ENCODE results near the gene EXOG. TPM values are rescaled to one million over a fixed set of nuclear protein-coding genes. Genes with fewer than 3 reads are reported as not detected.

Gene EXOG
- total and polyA plus RNA-seq, 2 of the 13 experiments (the other 11 are each of a cell fraction or from before 2014, with no cell fraction given): 5.5 to 9.5 TPM

- TF ChIP-seq, protein P1, sequence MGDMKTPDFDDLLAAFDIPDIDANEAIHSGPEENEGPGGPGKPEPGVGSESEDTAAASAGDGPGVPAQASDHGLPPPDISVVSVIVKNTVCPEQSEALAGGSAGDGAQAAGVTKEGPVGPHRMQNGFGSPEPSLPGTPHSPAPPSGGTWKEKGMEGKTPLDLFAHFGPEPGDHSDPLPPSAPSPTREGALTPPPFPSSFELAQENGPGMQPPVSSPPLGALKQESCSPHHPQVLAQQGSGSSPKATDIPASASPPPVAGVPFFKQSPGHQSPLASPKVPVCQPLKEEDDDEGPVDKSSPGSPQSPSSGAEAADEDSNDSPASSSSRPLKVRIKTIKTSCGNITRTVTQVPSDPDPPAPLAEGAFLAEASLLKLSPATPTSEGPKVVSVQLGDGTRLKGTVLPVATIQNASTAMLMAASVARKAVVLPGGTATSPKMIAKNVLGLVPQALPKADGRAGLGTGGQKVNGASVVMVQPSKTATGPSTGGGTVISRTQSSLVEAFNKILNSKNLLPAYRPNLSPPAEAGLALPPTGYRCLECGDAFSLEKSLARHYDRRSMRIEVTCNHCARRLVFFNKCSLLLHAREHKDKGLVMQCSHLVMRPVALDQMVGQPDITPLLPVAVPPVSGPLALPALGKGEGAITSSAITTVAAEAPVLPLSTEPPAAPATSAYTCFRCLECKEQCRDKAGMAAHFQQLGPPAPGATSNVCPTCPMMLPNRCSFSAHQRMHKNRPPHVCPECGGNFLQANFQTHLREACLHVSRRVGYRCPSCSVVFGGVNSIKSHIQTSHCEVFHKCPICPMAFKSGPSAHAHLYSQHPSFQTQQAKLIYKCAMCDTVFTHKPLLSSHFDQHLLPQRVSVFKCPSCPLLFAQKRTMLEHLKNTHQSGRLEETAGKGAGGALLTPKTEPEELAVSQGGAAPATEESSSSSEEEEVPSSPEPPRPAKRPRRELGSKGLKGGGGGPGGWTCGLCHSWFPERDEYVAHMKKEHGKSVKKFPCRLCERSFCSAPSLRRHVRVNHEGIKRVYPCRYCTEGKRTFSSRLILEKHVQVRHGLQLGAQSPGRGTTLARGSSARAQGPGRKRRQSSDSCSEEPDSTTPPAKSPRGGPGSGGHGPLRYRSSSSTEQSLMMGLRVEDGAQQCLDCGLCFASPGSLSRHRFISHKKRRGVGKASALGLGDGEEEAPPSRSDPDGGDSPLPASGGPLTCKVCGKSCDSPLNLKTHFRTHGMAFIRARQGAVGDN (CRISPR knock-in tag; IDR thresholded peaks at IDR 0.05): peak; percentile 44
- no peak for TF ChIP-seq TBL1XR1 (IDR thresholded peaks at IDR 0.05; ENCODE audit: borderline replicate concordance, low read length, partially characterized antibody)
Observed at GRCh38 chr3:38479431-38480092, 16.6 kb upstream of the EXOG start (continued).

DNA sequence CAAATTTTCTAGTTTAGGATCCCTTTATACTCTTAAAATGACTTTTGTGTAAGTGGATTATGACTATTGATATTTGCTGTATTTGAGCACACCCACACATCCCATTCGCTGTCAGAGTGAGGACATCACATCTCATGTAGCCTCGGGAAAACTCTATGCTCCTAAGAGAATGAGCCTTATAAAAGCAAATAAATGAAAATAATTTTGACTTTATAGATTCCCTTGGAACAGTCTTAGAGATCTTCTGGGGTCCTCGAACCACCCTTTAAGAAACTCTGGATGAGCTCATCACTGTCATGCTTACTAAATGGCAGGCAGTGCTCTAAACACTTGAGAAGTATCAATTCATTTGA is 16.1 kb upstream of the EXOG start:
- intact Hi-C loops (cut with micrococcal nuclease; ENCODE audit: unreplicated experiment): loop anchor here (2.0 kb wide), 1 partner anchor 133 kb away; the partner anchor contains the start of gene XYLB
- 67% methylated on average over 3 of the region's 3 CpGs for WGBS (ENCODE audit: low lambda C conversion rate)
- no peak for DNase-seq (ENCODE audit: low spot score)
- Histone ChIP-seq H2AFZ (ENCODE audit: low read length) (no peak overlapping the region), H3K9me3 (ENCODE audit: low read length) (no peaks in the 10 kb centered on the region), H4K20me1 (ENCODE audit: insufficient read depth, low read length) (peaks cover 29% of the 10 kb centered on the region), H3K79me2 (ENCODE audit: insufficient read depth, low read length) (no peaks in the 10 kb centered on the region), H3K4me3 (replicated peaks in 1 of 3; ENCODE audit: insufficient read depth in 1 of 3, low read depth in 2 of 3, low read length in 3 of 3) (no peak overlapping the region), H3K27me3 (ENCODE audit: control insufficient read depth in 1 of 2, insufficient read depth in 2 of 2, low read length in 2 of 2) (no peaks in the 10 kb centered on the region), H3K27ac (ENCODE audit: extremely low read length, insufficient read depth, low read length) (no peak overlapping the region), H3K9ac (ENCODE audit: insufficient read depth, low read depth, low read length) (no peak overlapping the region), H3K4me1 (ENCODE audit: insufficient read depth, low read length) (peaks cover 5% of the 10 kb centered on the region; the same call in 1 of the 2 replicates), H3K4me2 (ENCODE audit: low read depth, low read length) (no peak overlapping the region), H3K36me3 (replicated peaks in 1 of 2; ENCODE audit: control insufficient read depth in 1 of 2, insufficient read depth in 2 of 2, low read length in 2 of 2) (peaks cover 34 to 62% of the 10 kb centered on the region in 2 experiments)
- ATAC-seq: no peak
- TF ChIP-seq DMTF1 (CRISPR knock-in tag; IDR thresholded peaks at IDR 0.05): no peak
- 0 out of 2 replicates have a peak, but pooled peaks have one; percentile 0 for TF ChIP-seq FOXO4 (CRISPR knock-in tag; conservative IDR thresholded peaks at IDR 0.05)
- TF ChIP-seq ZNF431 (CRISPR knock-in tag; IDR thresholded peaks at IDR 0.05; ENCODE audit: borderline replicate concordance, low read depth): no peak
- POLR2A ChIA-PET: interaction anchor here (1.5 kb wide), 1 partner anchor 134 kb away, joined by 4 read pairs; the partner anchor contains the start of gene XYLB
- no TSS peak for BruUV-seq (replicated peaks)
- CTCF ChIA-PET (ENCODE audit: low intra/inter-chr PET ratio, low total read pairs): interaction anchor here (1.2 to 1.8 kb wide), 4 partner anchors 25 to 136 kb away, joined by 3 to 8 read pairs (median 4); partner anchors contain the start of gene XYLB
- in situ Hi-C loops (cut with HindIII; ENCODE audit: extremely low pct_ligation_motif_present, low pct_unique_long_range_greater_than_20kb): loop anchor here (5.0 kb wide), 1 partner anchor 133 kb away; the partner anchor contains the start of gene XYLB
- FAIRE-seq: no peak
